NCI-H187 treated with DMSO at 0.1 percent for 48 hours (cell line): ENCODE results near the gene MPHOSPH8.

Source experiments
- DNase-seq: peaks from one replicate; lab custom pipeline; 2025; lab: John Stamatoyannopoulos, UW

MPHOSPH8 gene

GRCh38 chr13:19633479-19634255, at the start of gene MPHOSPH8:
Gene MPHOSPH8 (plus strand): TSS chr13:19633659. CDS start chr13:19633749, 90 bp downstream.
- peak; percentile 33 for DNase-seq

- DNase-seq = no peak
These were observed 46.4 kb upstream of the MPHOSPH8 start for GRCh38 chr13:19586904-19587634.

GRCh38 chr13:19587635-19588300, 45.7 kb upstream of the MPHOSPH8 start:
- DNase-seq = no peak

- no peak for DNase-seq
These were observed 44.1 kb upstream of the MPHOSPH8 start for GRCh38 chr13:19589312-19589711.

- no peak for DNase-seq
These were observed 43.0 kb upstream of the MPHOSPH8 start for GRCh38 chr13:19590423-19590822.

GRCh38 chr13:19591864-19592263, 41.6 kb upstream of the MPHOSPH8 start:
- no peak for DNase-seq

GRCh38 chr13:19592657-19593180, 40.7 kb upstream of the MPHOSPH8 start:
- no peak for DNase-seq

GRCh38 chr13:19596086-19596485, 37.4 kb upstream of the MPHOSPH8 start:
- DNase-seq = no peak

- DNase-seq = no peak
These were observed 36.5 kb upstream of the MPHOSPH8 start for GRCh38 chr13:19596960-19597361.

GRCh38 chr13:19597523-19597922, 35.9 kb upstream of the MPHOSPH8 start:
- no peak for DNase-seq

- no peak for DNase-seq
These were observed 31.4 kb upstream of the MPHOSPH8 start for GRCh38 chr13:19601749-19602725.

- no peak for DNase-seq
These were observed 29.2 kb upstream of the MPHOSPH8 start for GRCh38 chr13:19604306-19604705.

GRCh38 chr13:19605161-19605955, 28.1 kb upstream of the MPHOSPH8 start:
- DNase-seq = no peak

- no peak for DNase-seq
These were observed 27.3 kb upstream of the MPHOSPH8 start for GRCh38 chr13:19606152-19606551.

- DNase-seq = no peak
These were observed 26.7 kb upstream of the MPHOSPH8 start for GRCh38 chr13:19606737-19607136.

GRCh38 chr13:19607523-19608078, 25.9 kb upstream of the MPHOSPH8 start:
- DNase-seq = no peak

- no peak for DNase-seq
These were observed 14.5 kb upstream of the MPHOSPH8 start for GRCh38 chr13:19618977-19619376.

GRCh38 chr13:19622193-19622592, 11.3 kb upstream of the MPHOSPH8 start:
- no peak for DNase-seq

- DNase-seq = no peak
These were observed 9.2 kb upstream of the MPHOSPH8 start for GRCh38 chr13:19624265-19624664.

GRCh38 chr13:19632915-19633478, 462 bp upstream of the MPHOSPH8 start:
- no peak for DNase-seq
